Measurements from ENCODE around the gene SLC29A4. TPM values are rescaled to one million over a fixed set of nuclear protein-coding genes. Genes with fewer than 3 reads are reported as not detected.

SLC29A4 gene
- total RNA-seq, 1 experiment from 2014 or later: 27.7 TPM

DNA sequence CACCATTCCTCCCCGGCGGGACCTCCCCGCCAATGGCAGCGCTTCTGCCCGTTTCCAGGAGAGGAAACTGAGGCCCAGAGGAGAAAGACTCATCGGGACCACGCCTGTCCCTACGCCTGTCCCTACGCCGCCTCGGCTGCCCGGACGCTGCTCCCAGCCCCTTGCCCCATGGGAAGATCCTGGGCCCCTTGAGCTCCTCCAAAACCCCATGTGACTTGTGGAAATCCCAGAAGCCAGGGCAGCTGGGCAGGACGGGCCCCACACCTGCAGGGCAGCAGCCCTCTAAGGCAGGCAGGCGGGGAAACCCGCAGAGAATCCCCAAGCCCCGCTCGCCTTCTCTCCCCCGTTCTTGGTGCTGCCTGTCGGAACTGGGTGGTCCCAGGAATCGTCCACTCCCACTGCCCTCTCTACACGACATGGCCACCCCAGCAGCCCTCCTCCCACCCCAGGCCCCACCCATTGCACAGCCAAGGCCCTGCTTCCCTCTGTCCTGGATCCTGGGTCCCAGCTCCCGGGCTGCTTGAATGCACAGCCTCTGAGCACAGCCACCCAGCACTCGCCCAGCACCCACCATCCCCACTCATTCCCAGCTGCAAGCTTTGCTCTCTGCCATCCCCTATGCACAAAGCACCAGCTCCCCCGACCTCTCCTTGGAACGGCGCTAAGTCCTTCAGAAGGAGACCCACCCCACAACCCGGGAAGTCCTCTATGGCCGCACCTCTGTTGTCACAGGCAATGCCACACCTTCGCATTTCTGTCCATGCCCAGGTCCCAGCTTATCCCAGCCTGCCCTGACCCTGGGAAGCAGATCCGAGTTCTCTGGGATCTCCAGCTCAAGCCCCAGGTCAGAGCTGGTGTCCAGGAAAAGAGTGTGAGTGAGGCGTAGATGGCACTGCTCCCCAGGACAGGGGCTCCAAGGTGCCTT lies 50.6 kb downstream of the SLC29A4 start:
- H3K4me1 ChIP-seq (ENCODE audit: insufficient read depth, low read length, poor library complexity, severe bottlenecking): no peaks in the 10 kb centered on the region
- intact Hi-C loops (cut with micrococcal nuclease; ENCODE audit: unreplicated experiment): no loop called here
- no peak overlapping the region for H3K4me3 ChIP-seq (ENCODE audit: low read depth, low read length, poor library complexity, severe bottlenecking)
- no TSS peak for BruUV-seq (replicated peaks)
- POLR2A ChIA-PET (ENCODE audit: low non-redundant PET): no interaction called here
- TF ChIP-seq EZH2 (IDR thresholded peaks at IDR 0.05; ENCODE audit: borderline replicate concordance, low read depth, low read length, poor library complexity, severe bottlenecking): no peak
- TF ChIP-seq, protein P1, sequence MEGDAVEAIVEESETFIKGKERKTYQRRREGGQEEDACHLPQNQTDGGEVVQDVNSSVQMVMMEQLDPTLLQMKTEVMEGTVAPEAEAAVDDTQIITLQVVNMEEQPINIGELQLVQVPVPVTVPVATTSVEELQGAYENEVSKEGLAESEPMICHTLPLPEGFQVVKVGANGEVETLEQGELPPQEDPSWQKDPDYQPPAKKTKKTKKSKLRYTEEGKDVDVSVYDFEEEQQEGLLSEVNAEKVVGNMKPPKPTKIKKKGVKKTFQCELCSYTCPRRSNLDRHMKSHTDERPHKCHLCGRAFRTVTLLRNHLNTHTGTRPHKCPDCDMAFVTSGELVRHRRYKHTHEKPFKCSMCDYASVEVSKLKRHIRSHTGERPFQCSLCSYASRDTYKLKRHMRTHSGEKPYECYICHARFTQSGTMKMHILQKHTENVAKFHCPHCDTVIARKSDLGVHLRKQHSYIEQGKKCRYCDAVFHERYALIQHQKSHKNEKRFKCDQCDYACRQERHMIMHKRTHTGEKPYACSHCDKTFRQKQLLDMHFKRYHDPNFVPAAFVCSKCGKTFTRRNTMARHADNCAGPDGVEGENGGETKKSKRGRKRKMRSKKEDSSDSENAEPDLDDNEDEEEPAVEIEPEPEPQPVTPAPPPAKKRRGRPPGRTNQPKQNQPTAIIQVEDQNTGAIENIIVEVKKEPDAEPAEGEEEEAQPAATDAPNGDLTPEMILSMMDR (conservative IDR thresholded peaks at IDR 0.05; ENCODE audit: low read depth, low read length): no peak
- no peaks in the 10 kb centered on the region for H3K9me3 ChIP-seq (ENCODE audit: low read depth, low read length, poor library complexity, severe bottlenecking)
- no peak for DNase-seq (ENCODE audit: low spot score)
- CTCF ChIA-PET: no interaction called here
- H3K27ac ChIP-seq (ENCODE audit: low read depth, low read length, poor library complexity, severe bottlenecking): no peak overlapping the region
- H3K36me3 ChIP-seq (ENCODE audit: insufficient read depth, low read length, poor library complexity, severe bottlenecking): peaks cover 41% of the 10 kb centered on the region
- H3K27me3 ChIP-seq (replicated peaks; ENCODE audit: insufficient read depth, low read depth, low read length, poor library complexity): no peaks in the 10 kb centered on the region

DNA sequence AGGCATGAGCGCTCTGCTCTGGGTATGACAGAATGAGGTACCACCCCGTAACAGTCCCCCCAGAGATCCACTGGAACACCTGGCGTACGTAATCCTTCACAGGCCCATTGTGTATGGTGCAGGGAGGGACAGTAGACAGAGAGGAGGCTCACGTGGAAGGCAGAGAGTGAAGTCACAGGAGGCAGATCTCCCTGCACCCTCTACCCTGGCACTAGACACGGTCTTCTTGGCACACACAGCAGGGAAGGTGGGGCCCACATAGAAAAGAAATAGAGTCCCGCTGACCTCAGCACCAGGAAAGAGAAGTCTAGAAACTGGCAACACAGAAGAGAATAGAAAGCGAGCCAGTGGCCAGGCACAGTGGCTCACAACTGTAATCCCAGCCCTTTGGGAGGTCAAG lies 51.9 kb downstream of the SLC29A4 start:
- BruUV-seq (replicated peaks): no TSS peak
- POLR2A ChIA-PET (ENCODE audit: low non-redundant PET): no interaction called here
- TF ChIP-seq, protein P1 (conservative IDR thresholded peaks at IDR 0.05; ENCODE audit: low read depth, low read length): no peak
- TF ChIP-seq EZH2 (IDR thresholded peaks at IDR 0.05; ENCODE audit: borderline replicate concordance, low read depth, low read length, poor library complexity, severe bottlenecking): no peak
- Histone ChIP-seq H3K27ac (ENCODE audit: low read depth, low read length, poor library complexity, severe bottlenecking) (no peak overlapping the region), H3K27me3 (replicated peaks; ENCODE audit: insufficient read depth, low read depth, low read length, poor library complexity) (no peaks in the 10 kb centered on the region), H3K9me3 (ENCODE audit: low read depth, low read length, poor library complexity, severe bottlenecking) (no peaks in the 10 kb centered on the region), H3K36me3 (ENCODE audit: insufficient read depth, low read length, poor library complexity, severe bottlenecking) (peaks cover 49% of the 10 kb centered on the region), H3K4me3 (ENCODE audit: low read depth, low read length, poor library complexity, severe bottlenecking) (no peak overlapping the region), H3K4me1 (ENCODE audit: insufficient read depth, low read length, poor library complexity, severe bottlenecking) (no peaks in the 10 kb centered on the region)
- intact Hi-C loops (cut with micrococcal nuclease; ENCODE audit: unreplicated experiment): no loop called here
- DNase-seq (ENCODE audit: low spot score): no peak
- CTCF ChIA-PET: no interaction called here

DNA sequence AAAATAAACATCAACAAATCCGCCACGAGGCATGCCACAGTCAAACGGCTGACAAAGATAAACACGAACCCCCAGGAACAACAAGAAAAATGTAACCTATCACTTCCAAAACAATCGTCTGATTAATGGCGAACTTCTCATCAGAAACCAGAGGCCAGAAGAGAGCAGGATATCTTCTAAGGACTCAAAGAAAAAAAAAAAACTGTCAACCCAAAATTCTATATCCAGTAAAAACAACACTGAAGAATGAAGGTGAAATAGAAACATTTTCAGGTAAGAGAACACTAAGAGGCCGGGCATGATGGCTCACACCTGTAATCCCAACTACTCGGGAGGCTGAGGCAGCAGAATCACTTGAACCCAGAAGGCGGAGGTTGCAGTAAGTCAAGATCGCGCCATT lies 54.3 kb downstream of the SLC29A4 start:
- Histone ChIP-seq H3K36me3 (ENCODE audit: insufficient read depth, low read length, poor library complexity, severe bottlenecking) (peaks cover 48% of the 10 kb centered on the region), H3K27ac (ENCODE audit: low read depth, low read length, poor library complexity, severe bottlenecking) (no peak overlapping the region), H3K27me3 (replicated peaks; ENCODE audit: insufficient read depth, low read depth, low read length, poor library complexity) (no peaks in the 10 kb centered on the region), H3K9me3 (ENCODE audit: low read depth, low read length, poor library complexity, severe bottlenecking) (no peaks in the 10 kb centered on the region), H3K4me3 (ENCODE audit: low read depth, low read length, poor library complexity, severe bottlenecking) (no peak overlapping the region), H3K4me1 (ENCODE audit: insufficient read depth, low read length, poor library complexity, severe bottlenecking) (no peaks in the 10 kb centered on the region)
- intact Hi-C loops (cut with micrococcal nuclease; ENCODE audit: unreplicated experiment): no loop called here
- no TSS peak for BruUV-seq (replicated peaks)
- POLR2A ChIA-PET (ENCODE audit: low non-redundant PET): no interaction called here
- no peak for DNase-seq (ENCODE audit: low spot score)
- no peak for TF ChIP-seq EZH2 (IDR thresholded peaks at IDR 0.05; ENCODE audit: borderline replicate concordance, low read depth, low read length, poor library complexity, severe bottlenecking)
- TF ChIP-seq, protein P1 (conservative IDR thresholded peaks at IDR 0.05; ENCODE audit: low read depth, low read length): no peak
- CTCF ChIA-PET: no interaction called here

All from A673 (cell line).